ENCODE measurements around the gene GHDC. TPM values are rescaled to one million over a fixed set of nuclear protein-coding genes. Genes with fewer than 3 reads are reported as not detected.
A peak's percentile ranks its signal among the peaks of the same experiment; 100 is the strongest.
"Not testable (repeated sequence)": the region's sequence is repeated elsewhere in the genome, so short reads cannot be mapped to it uniquely, and the experiment has no call there.

The GHDC gene
- total RNA-seq, 1 experiment from 2014 or later: 13.3 TPM

DNA sequence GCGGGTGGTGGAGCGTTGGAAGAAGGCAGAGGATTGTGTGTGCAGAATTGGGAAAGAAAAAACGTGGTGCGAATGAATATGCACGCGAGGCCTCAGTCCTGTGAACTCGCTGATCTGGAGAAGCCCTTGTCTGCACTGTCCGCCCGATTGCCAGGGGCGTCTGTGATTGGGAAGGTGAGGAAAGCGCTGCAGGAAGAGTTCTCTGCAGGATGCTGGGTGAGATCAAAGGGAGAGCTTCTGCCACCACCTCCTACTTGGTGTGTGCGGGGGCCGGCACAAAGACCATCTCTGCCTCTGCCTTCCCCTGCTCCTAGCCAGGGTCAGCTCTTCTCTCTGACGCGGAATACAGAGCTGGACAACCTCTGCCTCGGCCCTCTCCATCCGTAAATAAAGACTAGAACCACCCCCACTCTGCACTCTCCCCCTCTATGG lies 38.7 kb downstream of the GHDC start:
- DNase-seq (ENCODE audit: low read depth): no peak

DNA sequence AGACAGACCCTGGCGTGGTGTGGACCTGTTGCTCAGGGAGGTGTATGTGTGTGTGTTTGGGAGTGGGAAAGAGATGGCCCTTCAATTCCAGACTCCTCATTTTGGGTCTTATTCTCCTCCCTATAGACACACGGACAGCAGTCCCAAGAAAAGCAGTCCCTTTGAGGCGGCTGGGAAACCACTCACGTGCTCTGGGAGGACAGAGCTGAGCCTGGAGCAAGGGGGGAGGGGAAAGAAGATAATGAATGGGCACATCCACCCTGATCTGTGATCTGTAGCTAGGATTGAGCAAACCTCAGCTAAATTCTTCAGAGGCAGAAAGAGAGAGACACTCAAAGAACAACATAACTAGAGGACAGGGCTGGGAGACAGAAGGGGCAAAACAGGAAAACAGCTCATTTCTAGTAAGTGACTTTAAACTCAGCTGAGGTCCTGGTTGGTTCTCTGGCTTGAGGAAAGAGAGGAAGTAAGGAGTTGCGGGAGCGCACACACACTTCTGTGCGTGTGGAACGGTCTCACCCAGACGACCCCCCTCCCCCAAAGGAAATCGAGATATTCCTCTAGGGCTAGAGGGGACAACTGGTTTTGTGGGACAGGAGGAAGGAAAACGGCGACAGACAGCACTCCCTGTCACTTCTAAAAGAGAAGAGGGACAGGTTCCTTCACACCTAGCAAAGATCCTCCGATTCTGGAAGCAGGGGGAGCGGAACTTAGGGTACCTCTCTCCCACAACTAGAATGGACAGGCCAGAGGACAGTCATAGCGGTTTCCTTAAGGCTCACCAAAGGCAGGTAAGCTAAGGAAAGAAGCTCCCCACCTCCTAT lies 40.2 kb downstream of the GHDC start:
- DNase-seq (ENCODE audit: low read depth): peak; percentile 6

DNA sequence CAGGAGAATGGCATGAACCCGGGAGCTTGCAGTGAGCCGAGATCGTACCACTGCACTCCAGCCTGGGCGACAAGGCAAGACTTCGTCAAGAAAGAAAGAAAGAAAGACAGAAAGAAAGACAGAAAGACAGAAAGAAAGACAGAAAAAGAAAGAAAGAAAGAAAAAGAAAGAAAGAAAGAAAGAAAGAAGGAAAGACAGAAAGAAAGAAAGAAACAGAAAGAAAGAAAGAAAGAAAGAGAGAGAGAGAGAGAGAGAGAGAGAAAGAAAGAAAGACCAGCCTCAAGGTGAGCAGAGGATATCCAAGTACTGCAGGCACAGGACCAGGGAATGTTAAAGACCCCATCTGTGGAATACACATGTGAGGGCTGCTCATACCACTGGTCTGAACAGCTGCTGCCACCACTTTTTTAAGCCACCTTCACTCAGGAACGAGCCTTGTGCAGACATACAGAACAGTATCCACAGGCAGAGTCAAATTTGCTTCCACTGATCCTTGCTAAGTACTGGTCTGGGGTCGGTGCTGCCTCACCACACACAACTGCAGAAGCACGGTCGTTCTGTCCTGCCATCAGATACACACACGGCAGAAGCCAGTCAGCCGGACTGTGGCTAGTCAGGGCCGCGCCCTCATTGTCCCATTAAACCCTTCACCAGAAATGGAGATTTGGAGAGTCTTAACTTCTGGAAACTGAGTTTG lies 47.2 kb downstream of the GHDC start:
- no peak for DNase-seq (ENCODE audit: low read depth)

GRCh38 chr17:42143138-42143537 lies 51.2 kb downstream of the GHDC start:
- not testable (repeated sequence) for DNase-seq (ENCODE audit: low read depth)

DNA sequence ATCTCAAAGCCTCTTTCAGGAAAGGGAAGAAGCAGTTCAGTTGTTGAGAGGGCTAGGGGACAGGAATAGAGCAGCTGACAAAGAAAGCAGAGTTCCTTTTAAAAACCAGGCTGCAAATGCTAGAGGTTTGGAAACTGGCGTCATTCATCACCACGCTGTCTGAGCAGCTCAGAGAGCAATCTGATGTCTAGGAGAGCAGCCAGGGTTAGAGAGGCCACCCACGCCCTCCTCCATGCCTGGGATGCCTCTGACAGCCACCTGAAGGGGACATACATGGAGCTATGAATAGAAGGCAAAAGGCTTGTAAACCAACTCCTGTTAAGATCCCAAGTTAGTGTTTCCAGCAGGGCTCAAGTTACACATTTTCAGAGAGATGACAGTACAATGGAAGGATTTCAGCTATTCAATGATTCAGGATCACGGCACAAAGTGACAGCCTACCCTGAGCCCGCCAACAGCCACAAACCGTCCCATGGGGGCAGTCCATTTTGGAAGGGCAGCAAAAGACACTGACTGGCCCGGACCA lies 51.9 kb downstream of the GHDC start:
- DNase-seq (ENCODE audit: low read depth): no peak

- DNase-seq (ENCODE audit: low read depth): no peak
These were observed 52.9 kb downstream of the GHDC start for GRCh38 chr17:42141382-42141781.

GRCh38 chr17:42140690-42141089 lies 53.6 kb downstream of the GHDC start:
- DNase-seq (ENCODE audit: low read depth): not testable (repeated sequence)

Other genes with a start within 250 kb of the GHDC start
- 41.7 and 66.7 TPM in 2 replicates for gene CNP, start 227.7 kb downstream of the GHDC start, total RNA-seq (2014; rRNA removed; shearing (Covaris generic))
- 133 and 150 TPM in 2 replicates for gene DNAJC7, start 177.1 kb downstream of the GHDC start, total RNA-seq (2014; rRNA removed; shearing (Covaris generic))
- 47.5 and 53.2 TPM in 2 replicates for gene NKIRAS2, start 174.4 kb downstream of the GHDC start, total RNA-seq (2014; rRNA removed; shearing (Covaris generic))
- 0.23 TPM in 2 replicates for gene C17orf113, start 143.9 kb downstream of the GHDC start, total RNA-seq (2014; rRNA removed; shearing (Covaris generic))
- not detected in 2 replicates for gene ZNF385C, start 96.0 kb downstream of the GHDC start, total RNA-seq (2014; rRNA removed; shearing (Covaris generic))
- gene DHX58, start 81.8 kb downstream of the GHDC start, total RNA-seq (2014; rRNA removed; shearing (Covaris generic)): 4.9 and 5.7 TPM in 2 replicates
- gene KAT2A, start 73.1 kb downstream of the GHDC start, total RNA-seq (2014; rRNA removed; shearing (Covaris generic)): 19.6 and 28.0 TPM in 2 replicates
- gene HSPB9, start 71.7 kb downstream of the GHDC start, total RNA-seq (2014; rRNA removed; shearing (Covaris generic)): 0.23 TPM in 1 of 2 replicates, not detected in the other
- 137 and 277 TPM in 2 replicates for gene RAB5C, start 39.5 kb downstream of the GHDC start, total RNA-seq (2014; rRNA removed; shearing (Covaris generic))
- gene KCNH4, start 13.4 kb downstream of the GHDC start, total RNA-seq (2014; rRNA removed; shearing (Covaris generic)): not detected in 2 replicates
- not detected in 2 replicates for gene HCRT, start 9.0 kb downstream of the GHDC start, total RNA-seq (2014; rRNA removed; shearing (Covaris generic))
- 18.1 and 21.8 TPM in 2 replicates for gene STAT5B, start 81.9 kb upstream of the GHDC start, total RNA-seq (2014; rRNA removed; shearing (Covaris generic))
- gene STAT5A, start 94.0 kb upstream of the GHDC start, total RNA-seq (2014; rRNA removed; shearing (Covaris generic)): 1.1 and 1.7 TPM in 2 replicates
- 32.9 and 42.2 TPM in 2 replicates for gene STAT3, start 193.9 kb upstream of the GHDC start, total RNA-seq (2014; rRNA removed; shearing (Covaris generic))
- gene CAVIN1, start 228.8 kb upstream of the GHDC start, total RNA-seq (2014; rRNA removed; shearing (Covaris generic)): 232 and 236 TPM in 2 replicates

Measured in HT1080 (cell line).